IPS DF 6.9 (cell line): ENCODE measurements around the gene PCDHGB4.
"Not testable (repeated sequence)": the region's sequence is repeated elsewhere in the genome, so short reads cannot be mapped to it uniquely, and the experiment has no call there.

ENCODE experiments used
- DNase-seq: peaks from one replicate; pipeline ENCODE4 v3.0.0-alpha.2; 2013; ENCODE audit warnings: low read depth, low spot score
- H3K27ac ChIP-seq: one replicate; pipeline ENCODE4 v1.5.1; 2013; ENCODE audit warnings: low read length, control low read depth
- H3K27me3 ChIP-seq: 2 replicates; pipeline ENCODE4 v1.6.1; 2013; ENCODE audit warnings: mild to moderate bottlenecking, low read length; ENCODE audit not compliant: control insufficient read depth, insufficient read depth
- H3K36me3 ChIP-seq: 2 replicates; pipeline ENCODE4 v1.6.1; 2013; ENCODE audit warnings: low read length; ENCODE audit not compliant: control insufficient read depth, insufficient read depth
- H3K4me1 ChIP-seq: 2 replicates; pipeline ENCODE4 v1.6.1; 2013; ENCODE audit warnings: low read length; ENCODE audit not compliant: control insufficient read depth, insufficient read depth
- H3K4me3 ChIP-seq: 2 replicates; pipeline ENCODE4 v1.5.1; 2013; ENCODE audit warnings: mild to moderate bottlenecking, low read length
- H3K9me3 ChIP-seq: 2 replicates; pipeline ENCODE4 v1.6.1; 2013; ENCODE audit warnings: low read length, inconsistent platforms; ENCODE audit not compliant: control insufficient read depth, insufficient read depth
- WGBS: extraction: QIAGEN DNeasy Blood & Tissue Kit; methylation state at CpG from one replicate; pipeline ENCODE4 v1.1.7; 2013; ENCODE audit warnings: mixed read lengths, missing lambda C conversion rate; ENCODE audit not compliant: insufficient read length, insufficient coverage; 5-methylcytosine and 5-hydroxymethylcytosine counted together

PCDHGB4 gene

DNA sequence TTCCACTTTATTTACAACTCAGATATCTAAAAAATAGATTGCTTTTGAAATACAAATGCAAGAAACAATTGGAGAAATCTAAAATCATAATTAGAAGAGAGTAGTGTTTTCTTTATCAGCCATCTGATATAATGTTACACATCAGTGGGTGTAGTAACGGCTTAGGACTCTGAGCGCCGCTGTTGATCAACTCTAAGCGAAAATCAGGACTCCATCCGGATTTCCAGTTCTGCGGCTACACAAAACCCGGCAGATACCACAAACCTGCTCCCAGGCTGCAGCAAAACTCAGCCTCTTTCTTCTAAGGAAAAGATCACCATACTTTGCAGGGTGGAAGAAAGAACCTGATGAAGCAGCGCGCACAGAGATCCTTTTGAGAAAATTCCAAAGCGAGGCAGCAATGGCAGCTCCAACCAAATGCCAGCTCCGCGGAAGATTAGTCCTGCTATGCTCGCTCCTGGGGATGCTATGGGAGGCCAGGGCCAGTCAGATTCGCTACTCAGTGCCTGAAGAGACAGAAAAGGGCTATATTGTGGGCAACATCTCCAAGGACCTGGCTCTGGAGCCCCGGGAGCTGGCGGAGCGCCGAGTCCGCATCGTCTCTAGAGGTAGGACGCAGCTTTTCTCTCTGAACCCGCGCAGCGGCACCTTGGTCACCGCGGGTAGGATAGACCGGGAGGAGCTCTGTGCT lies 15.2 kb downstream of the PCDHGB4 start, which contains the start of gene PCDHGA9:
PCDHGA9 (plus strand) TSS at position 226 of the 691 bp plus-strand sequence; CDS start at position 401, 175 bp downstream.
- no peak for DNase-seq
- H3K27ac ChIP-seq: no peak within 1 kb of the TSS
- no peaks in the 10 kb centered on the region; the same call in 1 of the 2 replicates for H3K9me3 ChIP-seq
- no CpG with 5 or more reads among the region's 27 CpGs for WGBS
- no peaks in the 10 kb centered on the region for H3K36me3 ChIP-seq
- H3K4me3 ChIP-seq: no peak within 1 kb of the TSS
- H3K27me3 ChIP-seq: no peaks in the 10 kb centered on the region
- H3K4me1 ChIP-seq: no peaks in the 10 kb centered on the region

DNA sequence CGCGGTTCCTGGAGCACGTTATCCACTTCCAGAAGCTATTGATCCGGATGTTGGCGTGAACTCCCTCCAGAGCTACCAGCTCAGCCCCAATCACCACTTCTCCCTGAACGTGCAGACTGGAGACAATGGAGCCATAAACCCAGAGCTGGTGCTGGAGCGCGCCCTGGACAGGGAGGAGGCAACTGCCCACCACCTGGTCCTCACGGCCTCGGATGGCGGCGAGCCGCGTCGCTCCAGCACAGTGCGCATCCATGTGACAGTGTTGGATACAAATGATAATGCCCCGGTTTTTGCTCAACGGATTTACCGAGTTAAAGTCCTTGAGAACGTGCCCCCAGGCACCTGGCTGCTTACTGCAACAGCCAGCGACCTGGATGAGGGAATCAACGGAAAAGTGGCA lies 15.9 kb downstream of the PCDHGB4 start:
- H3K4me3 ChIP-seq: no peak overlapping the region
- no peaks in the 10 kb centered on the region; the same call in 1 of the 2 replicates for H3K9me3 ChIP-seq
- DNase-seq: no peak
- no peaks in the 10 kb centered on the region for H3K4me1 ChIP-seq
- no CpG with 5 or more reads among the region's 22 CpGs for WGBS
- no peaks in the 10 kb centered on the region for H3K27me3 ChIP-seq
- no peak overlapping the region for H3K27ac ChIP-seq
- H3K36me3 ChIP-seq: no peaks in the 10 kb centered on the region

DNA sequence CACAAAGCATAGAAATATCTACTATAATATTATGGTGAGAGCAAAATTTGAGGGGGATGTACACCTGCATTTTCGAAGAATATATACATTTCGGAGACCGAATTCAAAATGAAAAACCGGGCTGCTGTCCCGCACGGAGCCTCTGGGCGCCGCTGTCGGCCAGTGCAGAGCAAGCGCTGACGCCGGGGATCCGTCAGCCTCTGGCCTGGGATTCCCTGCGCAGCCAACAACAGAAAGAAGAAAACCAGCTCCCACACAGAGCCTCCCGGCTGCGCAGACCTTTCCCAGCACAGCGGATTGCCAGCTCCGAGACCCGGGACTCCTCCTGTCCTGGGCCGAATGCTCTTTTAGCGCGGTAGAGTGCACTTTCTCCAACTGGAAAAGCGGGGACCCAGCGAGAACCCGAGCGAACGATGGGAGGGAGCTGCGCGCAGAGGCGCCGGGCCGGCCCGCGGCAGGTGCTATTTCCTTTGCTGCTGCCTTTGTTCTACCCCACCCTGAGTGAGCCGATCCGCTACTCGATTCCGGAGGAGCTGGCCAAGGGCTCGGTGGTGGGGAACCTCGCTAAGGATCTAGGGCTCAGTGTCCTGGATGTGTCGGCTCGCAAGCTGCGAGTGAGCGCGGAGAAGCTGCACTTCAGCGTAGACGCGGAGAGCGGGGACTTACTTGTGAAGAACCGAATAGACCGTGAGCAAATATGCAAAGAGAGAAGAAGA lies 20.4 kb downstream of the PCDHGB4 start, which contains the start of gene PCDHGB6:
PCDHGB6 (plus strand) TSS at position 232 of the 716 bp plus-strand sequence; CDS start at position 414, 182 bp downstream.
- DNase-seq, H3K27me3 ChIP-seq, H3K27ac ChIP-seq, H3K9me3 ChIP-seq, H3K4me1 ChIP-seq, H3K36me3 ChIP-seq: not testable (repeated sequence)
- H3K4me3 ChIP-seq: peak within 1 kb of the TSS; percentile 48; the same call in 1 of the 2 replicates
- WGBS: no CpG with 5 or more reads among the region's 51 CpGs

DNA sequence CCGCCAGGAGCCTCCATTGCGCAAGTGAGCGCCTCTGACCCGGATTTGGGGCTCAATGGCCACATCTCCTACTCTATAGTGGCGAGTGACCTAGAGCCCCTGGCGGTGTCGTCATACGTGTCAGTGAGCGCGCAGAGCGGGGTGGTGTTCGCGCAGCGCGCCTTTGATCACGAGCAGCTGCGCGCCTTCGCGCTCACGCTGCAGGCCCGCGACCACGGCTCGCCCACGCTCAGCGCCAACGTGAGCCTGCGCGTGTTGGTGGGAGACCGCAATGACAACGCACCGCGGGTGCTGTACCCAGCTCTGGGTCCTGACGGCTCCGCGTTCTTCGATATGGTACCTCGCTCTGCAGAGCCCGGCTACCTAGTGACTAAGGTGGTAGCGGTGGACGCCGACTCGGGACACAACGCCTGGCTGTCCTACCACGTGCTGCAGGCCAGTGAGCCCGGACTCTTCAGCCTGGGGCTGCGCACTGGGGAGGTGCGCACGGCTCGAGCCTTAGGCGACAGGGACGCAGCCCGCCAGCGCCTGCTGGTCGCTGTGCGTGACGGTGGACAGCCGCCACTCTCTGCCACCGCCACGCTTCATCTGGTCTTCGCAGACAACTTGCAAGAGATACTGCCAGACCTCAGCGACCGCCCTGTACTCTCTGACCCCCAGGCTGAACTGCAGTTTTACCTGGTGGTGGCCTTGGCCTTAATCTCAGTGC lies 22.3 kb downstream of the PCDHGB4 start:
- Histone ChIP-seq H3K9me3 (no peaks in the 10 kb centered on the region), H3K4me3 (no peak overlapping the region), H3K4me1 (no peaks in the 10 kb centered on the region), H3K36me3 (peaks cover 3% of the 10 kb centered on the region; the same call in 1 of the 2 replicates), H3K27me3 (peaks cover 1% of the 10 kb centered on the region; the same call in 1 of the 2 replicates), H3K27ac (no peak overlapping the region)
- no peak for DNase-seq
- WGBS: no CpG with 5 or more reads among the region's 64 CpGs

DNA sequence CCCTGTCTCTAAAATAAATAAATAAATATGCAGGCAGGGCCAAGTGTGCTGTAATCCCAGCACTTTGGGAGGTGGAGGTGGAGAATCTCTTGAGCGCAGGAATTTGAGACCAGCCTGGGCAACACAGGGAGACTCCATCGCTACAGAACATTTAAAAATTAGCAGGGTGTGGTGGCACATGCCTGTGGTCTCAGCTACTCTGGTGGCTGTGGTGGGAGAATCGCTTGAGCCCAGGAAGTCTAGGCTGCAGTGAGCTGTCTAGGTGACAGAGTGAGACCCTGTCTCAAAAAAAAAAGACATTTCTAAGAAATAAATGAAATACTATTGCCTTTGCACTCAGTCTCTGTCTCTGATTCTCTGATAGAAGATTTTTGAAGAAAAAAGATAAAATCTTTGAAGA lies 24.1 kb downstream of the PCDHGB4 start:
- no peak overlapping the region for H3K4me3 ChIP-seq
- whole genome bisulfite sequencing: no CpG with 5 or more reads among the region's 3 CpGs
- H3K36me3 ChIP-seq: peaks cover 3% of the 10 kb centered on the region; the same call in 1 of the 2 replicates
- H3K9me3 ChIP-seq: no peaks in the 10 kb centered on the region
- no peak overlapping the region for H3K27ac ChIP-seq
- no peak for DNase-seq
- H3K4me1 ChIP-seq: no peaks in the 10 kb centered on the region
- peaks cover 1% of the 10 kb centered on the region; the same call in 1 of the 2 replicates for H3K27me3 ChIP-seq

DNA sequence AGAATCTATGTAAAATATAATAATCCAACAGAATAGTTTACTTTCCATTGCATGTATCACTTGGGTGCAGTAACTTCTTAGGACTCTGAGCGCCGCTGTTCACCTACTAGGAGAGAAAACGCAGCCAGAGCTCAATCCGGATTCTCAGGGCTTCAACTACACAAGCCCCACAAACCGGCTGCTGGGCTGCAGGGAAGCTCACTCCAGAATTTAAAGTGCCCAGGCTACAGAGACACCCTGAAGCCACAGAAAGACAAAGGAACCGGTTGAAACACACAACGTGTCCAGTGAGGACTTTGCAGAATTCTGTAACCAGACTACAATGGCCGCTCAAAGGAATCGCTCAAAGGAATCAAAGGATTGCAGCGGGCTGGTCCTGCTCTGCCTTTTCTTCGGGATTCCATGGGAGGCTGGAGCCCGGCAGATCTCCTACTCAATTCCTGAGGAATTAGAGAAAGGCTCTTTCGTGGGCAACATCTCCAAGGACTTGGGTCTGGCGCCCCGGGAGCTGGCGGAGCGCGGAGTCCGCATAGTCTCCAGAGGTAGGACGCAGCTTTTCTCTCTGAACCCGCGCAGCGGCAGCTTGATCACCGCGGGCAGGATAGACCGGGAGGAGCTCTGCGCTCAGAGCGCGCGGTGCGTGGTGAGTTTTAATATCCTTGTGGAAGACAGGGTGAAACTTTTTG lies 25.5 kb downstream of the PCDHGB4 start, which contains the start of gene PCDHGA10:
PCDHGA10 (plus strand) TSS at position 134 of the 686 bp plus-strand sequence; CDS start at position 323, 189 bp downstream.
- H3K9me3 ChIP-seq: no peaks in the 10 kb centered on the region
- peaks cover 3% of the 10 kb centered on the region; the same call in 1 of the 2 replicates for H3K36me3 ChIP-seq
- no peaks in the 10 kb centered on the region for H3K4me1 ChIP-seq
- H3K27ac ChIP-seq: no peak within 1 kb of the TSS
- no peak for DNase-seq
- WGBS: no CpG with 5 or more reads among the region's 31 CpGs
- H3K27me3 ChIP-seq: peaks cover 1% of the 10 kb centered on the region; the same call in 1 of the 2 replicates
- peak within 1 kb of the TSS; percentile 84 for H3K4me3 ChIP-seq

DNA sequence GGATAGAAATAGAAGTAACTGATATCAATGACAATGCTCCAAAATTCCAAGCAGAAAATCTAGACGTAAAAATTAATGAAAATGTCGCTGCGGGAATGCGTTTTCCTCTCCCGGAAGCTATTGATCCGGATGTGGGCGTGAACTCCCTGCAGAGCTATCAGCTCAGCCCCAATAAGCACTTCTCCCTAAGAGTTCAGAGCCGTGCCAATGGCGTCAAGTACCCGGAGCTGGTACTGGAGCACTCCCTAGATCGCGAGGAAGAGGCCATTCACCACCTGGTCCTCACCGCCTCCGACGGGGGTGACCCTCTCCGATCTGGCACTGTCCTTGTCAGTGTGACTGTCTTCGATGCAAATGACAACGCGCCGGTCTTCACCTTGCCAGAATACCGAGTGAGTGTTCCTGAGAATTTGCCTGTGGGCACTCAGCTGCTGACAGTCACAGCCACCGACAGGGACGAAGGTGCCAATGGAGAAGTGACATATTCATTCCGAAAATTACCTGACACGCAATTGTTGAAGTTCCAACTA lies 26.1 kb downstream of the PCDHGB4 start:
- Histone ChIP-seq H3K9me3 (no peaks in the 10 kb centered on the region), H3K27me3 (peaks cover 1% of the 10 kb centered on the region; the same call in 1 of the 2 replicates), H3K4me3 (peak overlapping the region; percentile 84), H3K27ac (no peak overlapping the region), H3K36me3 (peaks cover 3% of the 10 kb centered on the region; the same call in 1 of the 2 replicates), H3K4me1 (no peaks in the 10 kb centered on the region)
- no CpG with 5 or more reads among the region's 25 CpGs for WGBS
- DNase-seq: no peak

DNA sequence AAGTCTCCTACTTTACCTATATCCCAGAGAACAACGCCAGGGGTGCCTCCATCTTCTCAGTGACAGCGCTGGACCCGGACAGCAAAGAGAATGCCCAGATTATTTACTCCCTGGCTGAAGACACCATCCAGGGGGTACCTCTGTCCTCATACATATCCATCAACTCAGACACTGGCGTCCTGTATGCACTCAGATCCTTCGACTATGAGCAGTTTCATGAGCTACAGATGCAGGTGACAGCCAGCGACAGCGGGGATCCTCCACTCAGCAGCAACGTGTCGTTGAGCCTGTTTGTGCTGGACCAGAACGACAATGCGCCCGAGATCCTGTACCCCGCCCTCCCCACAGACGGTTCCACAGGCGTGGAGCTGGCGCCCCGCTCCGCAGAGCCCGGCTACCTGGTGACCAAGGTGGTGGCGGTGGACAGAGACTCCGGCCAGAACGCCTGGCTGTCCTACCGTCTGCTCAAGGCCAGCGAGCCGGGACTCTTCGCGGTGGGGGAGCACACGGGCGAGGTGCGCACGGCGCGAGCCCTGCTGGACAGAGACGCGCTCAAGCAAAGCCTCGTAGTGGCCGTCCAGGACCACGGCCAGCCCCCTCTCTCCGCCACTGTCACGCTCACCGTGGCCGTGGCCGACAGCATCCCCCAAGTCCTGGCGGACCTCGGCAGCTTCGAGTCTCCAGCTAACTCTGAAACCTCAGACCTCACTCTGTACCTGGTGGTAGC lies 27.2 kb downstream of the PCDHGB4 start:
- not testable (repeated sequence) for H3K4me1 ChIP-seq, H3K36me3 ChIP-seq, H3K27ac ChIP-seq, DNase-seq, H3K4me3 ChIP-seq, H3K9me3 ChIP-seq, H3K27me3 ChIP-seq
- no CpG with 5 or more reads among the region's 46 CpGs for WGBS

DNA sequence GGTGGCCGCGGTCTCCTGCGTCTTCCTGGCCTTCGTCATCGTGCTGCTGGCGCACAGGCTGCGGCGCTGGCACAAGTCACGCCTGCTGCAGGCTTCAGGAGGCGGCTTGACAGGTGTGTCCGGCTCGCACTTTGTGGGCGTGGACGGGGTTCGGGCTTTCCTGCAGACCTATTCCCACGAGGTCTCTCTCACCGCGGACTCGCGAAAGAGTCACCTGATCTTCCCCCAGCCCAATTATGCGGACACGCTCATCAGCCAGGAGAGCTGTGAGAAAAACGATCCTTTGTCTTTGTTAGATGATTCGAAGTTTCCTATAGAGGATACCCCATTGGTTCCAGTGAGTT lies 27.7 kb downstream of the PCDHGB4 start:
- H3K27me3 ChIP-seq, H3K4me3 ChIP-seq, H3K4me1 ChIP-seq, H3K36me3 ChIP-seq, H3K27ac ChIP-seq, DNase-seq, H3K9me3 ChIP-seq: not testable (repeated sequence)
- WGBS: no CpG with 5 or more reads among the region's 24 CpGs
